HG03039 (cell line): Measurements from ENCODE around the gene OTOGL.

Source experiments
- ATAC-seq: cut with Tn5 transposase; IDR thresholded peaks from one replicate; pipeline ENCODE4 v1.9.1; 2021; ENCODE audit warnings: mild to moderate bottlenecking, moderate library complexity; ENCODE audit not compliant: unreplicated experiment

Gene OTOGL

GRCh38 chr12:80176706-80177105 is 77.4 kb downstream of the OTOGL start:
- no peak for ATAC-seq

GRCh38 chr12:80178846-80179245 is 79.5 kb downstream of the OTOGL start:
- ATAC-seq: peak; percentile 83

GRCh38 chr12:80183939-80184338 is 84.6 kb downstream of the OTOGL start:
- no peak for ATAC-seq

GRCh38 chr12:80184926-80185325 is 85.6 kb downstream of the OTOGL start:
- ATAC-seq: no peak

- ATAC-seq: peak; percentile 53
These were observed 87.4 kb downstream of the OTOGL start for GRCh38 chr12:80186727-80187217.

- ATAC-seq: no peak
These were observed 88.3 kb downstream of the OTOGL start for GRCh38 chr12:80187660-80188090.

- no peak for ATAC-seq
These were observed 89.2 kb downstream of the OTOGL start for GRCh38 chr12:80188576-80188975.

- no peak for ATAC-seq
These were observed 89.9 kb downstream of the OTOGL start for GRCh38 chr12:80189241-80189640.

GRCh38 chr12:80190001-80190400 is 90.7 kb downstream of the OTOGL start:
- no peak for ATAC-seq

GRCh38 chr12:80192087-80192486 is 92.8 kb downstream of the OTOGL start:
- ATAC-seq: no peak

GRCh38 chr12:80193865-80194264 is 94.5 kb downstream of the OTOGL start:
- no peak for ATAC-seq

- no peak for ATAC-seq
These were observed 95.9 kb downstream of the OTOGL start for GRCh38 chr12:80195074-80195726.

GRCh38 chr12:80195737-80196136 is 96.4 kb downstream of the OTOGL start:
- ATAC-seq: no peak

GRCh38 chr12:80196419-80196818 is 97.1 kb downstream of the OTOGL start:
- no peak for ATAC-seq

GRCh38 chr12:80198782-80199337 is 99.5 kb downstream of the OTOGL start:
- ATAC-seq: no peak

GRCh38 chr12:80199931-80200330 is 100.6 kb downstream of the OTOGL start:
- ATAC-seq: no peak

GRCh38 chr12:80200414-80200813 is 101.1 kb downstream of the OTOGL start:
- ATAC-seq: no peak

GRCh38 chr12:80201908-80202307 is 102.6 kb downstream of the OTOGL start:
- no peak for ATAC-seq

- no peak for ATAC-seq
These were observed 106.6 kb downstream of the OTOGL start for GRCh38 chr12:80205960-80206359.

GRCh38 chr12:80208071-80208470 is 108.7 kb downstream of the OTOGL start:
- no peak for ATAC-seq

GRCh38 chr12:80211671-80212070 is 112.3 kb downstream of the OTOGL start:
- ATAC-seq: no peak

- ATAC-seq: no peak
These were observed 113.8 kb downstream of the OTOGL start for GRCh38 chr12:80212938-80213645.
